Measurements from ENCODE around the gene IMPACT. TPM values are rescaled to one million over a fixed set of nuclear protein-coding genes. Genes with fewer than 3 reads are reported as not detected.

Gene IMPACT
- total RNA-seq, 4 donors from 2014 or later, result 10.0 to 38.5 (median 20.1) TPM

DNA sequence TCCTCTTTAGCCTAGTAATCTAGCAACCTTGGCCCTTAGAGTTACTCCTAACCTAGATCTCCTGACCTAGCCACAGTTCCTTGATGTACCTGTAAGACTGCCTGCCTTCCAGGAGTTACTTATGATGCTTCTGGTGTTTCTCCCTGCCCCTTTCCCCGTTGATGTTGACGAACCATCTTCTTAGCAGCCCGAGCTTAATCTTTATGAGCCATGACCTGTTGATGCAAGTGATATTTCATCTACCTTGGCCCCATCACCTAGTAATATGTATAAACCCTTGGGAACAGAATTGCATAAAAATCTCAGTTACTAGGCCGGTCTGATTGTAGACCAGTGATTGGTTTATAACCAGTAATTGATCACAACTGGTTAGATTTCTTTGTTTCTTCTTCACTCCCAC is 2.7 kb downstream of the IMPACT start:
- WGBS, 2 donors, result 93% methylated on average over 4 of the region's 4 CpGs
- Histone ChIP-seq H3K4me3 (no peak overlapping the region), H3K4me1 (peaks cover 3 to 27% (median 14%) of the 10 kb centered on the region in 3 donors), H3K36me3 (peaks cover 0 to 28% (median 0%) of the 10 kb centered on the region in 3 donors), H3K9me3 (no peaks in the 10 kb centered on the region), H3K27me3 (peaks cover 0 to 14% (median 0%) of the 10 kb centered on the region in 4 donors), H3K27ac (no peak overlapping the region)
- TF ChIP-seq, protein P1, sequence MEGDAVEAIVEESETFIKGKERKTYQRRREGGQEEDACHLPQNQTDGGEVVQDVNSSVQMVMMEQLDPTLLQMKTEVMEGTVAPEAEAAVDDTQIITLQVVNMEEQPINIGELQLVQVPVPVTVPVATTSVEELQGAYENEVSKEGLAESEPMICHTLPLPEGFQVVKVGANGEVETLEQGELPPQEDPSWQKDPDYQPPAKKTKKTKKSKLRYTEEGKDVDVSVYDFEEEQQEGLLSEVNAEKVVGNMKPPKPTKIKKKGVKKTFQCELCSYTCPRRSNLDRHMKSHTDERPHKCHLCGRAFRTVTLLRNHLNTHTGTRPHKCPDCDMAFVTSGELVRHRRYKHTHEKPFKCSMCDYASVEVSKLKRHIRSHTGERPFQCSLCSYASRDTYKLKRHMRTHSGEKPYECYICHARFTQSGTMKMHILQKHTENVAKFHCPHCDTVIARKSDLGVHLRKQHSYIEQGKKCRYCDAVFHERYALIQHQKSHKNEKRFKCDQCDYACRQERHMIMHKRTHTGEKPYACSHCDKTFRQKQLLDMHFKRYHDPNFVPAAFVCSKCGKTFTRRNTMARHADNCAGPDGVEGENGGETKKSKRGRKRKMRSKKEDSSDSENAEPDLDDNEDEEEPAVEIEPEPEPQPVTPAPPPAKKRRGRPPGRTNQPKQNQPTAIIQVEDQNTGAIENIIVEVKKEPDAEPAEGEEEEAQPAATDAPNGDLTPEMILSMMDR (IDR thresholded peaks at IDR 0.05), result no peak
- TF ChIP-seq POLR2A (IDR thresholded peaks at IDR 0.05), result no peak
- intact Hi-C loops (cut with DNase I), result no loop called here
- no peak for DNase-seq

DNA sequence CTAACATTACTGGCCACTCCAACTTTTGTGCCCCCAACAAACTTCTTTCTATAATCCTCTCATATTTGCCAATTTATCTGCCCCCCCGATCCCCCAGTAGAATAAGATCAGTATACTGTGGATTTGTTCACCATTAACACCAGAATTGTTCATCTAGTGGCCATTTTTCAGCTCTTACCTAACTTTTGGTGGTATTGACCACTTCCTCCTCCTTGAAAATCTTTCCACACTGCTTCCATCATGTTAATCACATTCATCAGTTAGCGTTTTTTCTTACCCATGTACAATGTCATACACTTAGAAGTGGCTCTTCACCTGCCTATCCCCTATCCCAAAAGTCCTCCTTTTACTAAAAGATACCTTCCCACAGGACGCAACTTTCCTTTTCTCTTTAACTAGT is 6.1 kb downstream of the IMPACT start:
- intact Hi-C loops (cut with DNase I), result no loop called here
- WGBS, 2 donors, result 89 to 92% methylated on average over 3 of the region's 3 CpGs
- Histone ChIP-seq H3K27me3 (no peaks in the 10 kb centered on the region), H3K4me1 (peaks cover 0 to 12% (median 9%) of the 10 kb centered on the region in 3 donors), H3K36me3 (peaks cover 0 to 47% (median 0%) of the 10 kb centered on the region in 3 donors), H3K27ac (no peak overlapping the region), H3K9me3 (no peaks in the 10 kb centered on the region), H3K4me3 (no peak overlapping the region)
- DNase-seq, result no peak
- TF ChIP-seq, protein P1 (IDR thresholded peaks at IDR 0.05), result no peak
- TF ChIP-seq POLR2A (IDR thresholded peaks at IDR 0.05), result no peak

DNA sequence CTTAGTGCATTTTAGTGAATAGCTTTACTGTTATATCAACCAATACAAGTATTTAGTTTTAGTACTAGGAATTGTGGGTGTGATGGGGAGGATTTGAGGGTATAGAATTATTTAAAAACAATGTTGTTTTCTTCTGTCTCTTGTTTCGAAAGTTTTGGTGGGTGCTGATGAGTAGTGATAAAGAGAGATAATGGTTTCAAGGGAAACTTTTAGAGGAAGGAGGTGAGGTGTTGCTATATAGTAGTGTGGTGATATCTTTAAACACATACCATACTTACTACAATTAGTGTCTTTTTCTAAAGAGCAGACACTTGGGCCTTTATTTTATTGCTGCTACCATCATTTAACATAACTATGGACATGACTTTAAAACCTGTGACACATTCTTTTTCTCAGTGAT is 10.5 kb downstream of the IMPACT start:
- Histone ChIP-seq H3K4me3 (no peak overlapping the region), H3K4me1 (no peaks in the 10 kb centered on the region), H3K27me3 (no peaks in the 10 kb centered on the region), H3K36me3 (peaks cover 0 to 69% (median 6%) of the 10 kb centered on the region in 3 donors), H3K27ac (no peak overlapping the region), H3K9me3 (no peaks in the 10 kb centered on the region)
- no peak for DNase-seq
- intact Hi-C loops (cut with DNase I), result no loop called here
- 53 to 83% methylated on average over 1 of the region's 1 CpG for WGBS, 2 donors
- no peak for TF ChIP-seq POLR2A (IDR thresholded peaks at IDR 0.05)
- TF ChIP-seq, protein P1 (IDR thresholded peaks at IDR 0.05), result no peak

DNA sequence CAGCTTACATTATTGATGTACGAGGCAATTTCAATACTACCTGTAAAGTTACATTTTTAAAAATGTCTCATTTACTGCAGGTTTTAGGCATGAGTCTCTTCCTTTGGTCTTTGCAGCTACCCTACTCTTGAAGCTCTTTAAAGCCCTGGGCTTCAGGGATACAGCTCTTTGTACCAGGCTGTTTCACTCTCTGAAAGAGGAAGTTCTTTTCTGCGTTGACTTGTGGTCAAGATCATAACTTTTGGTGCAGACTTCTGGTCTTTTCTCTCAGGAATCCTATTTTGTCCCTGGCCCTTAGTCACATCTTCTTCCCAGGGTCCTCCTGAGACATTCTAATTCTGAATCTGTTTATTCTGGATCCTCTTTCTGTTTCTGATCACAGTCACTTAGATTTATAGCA is 17.4 kb downstream of the IMPACT start:
- 62 to 66% methylated on average over 2 of the region's 2 CpGs for WGBS, 2 donors
- peaks cover 0 to 99% (median 14%) of the 10 kb centered on the region in 3 donors for H3K36me3 ChIP-seq
- intact Hi-C loops (cut with DNase I), result no loop called here

DNA sequence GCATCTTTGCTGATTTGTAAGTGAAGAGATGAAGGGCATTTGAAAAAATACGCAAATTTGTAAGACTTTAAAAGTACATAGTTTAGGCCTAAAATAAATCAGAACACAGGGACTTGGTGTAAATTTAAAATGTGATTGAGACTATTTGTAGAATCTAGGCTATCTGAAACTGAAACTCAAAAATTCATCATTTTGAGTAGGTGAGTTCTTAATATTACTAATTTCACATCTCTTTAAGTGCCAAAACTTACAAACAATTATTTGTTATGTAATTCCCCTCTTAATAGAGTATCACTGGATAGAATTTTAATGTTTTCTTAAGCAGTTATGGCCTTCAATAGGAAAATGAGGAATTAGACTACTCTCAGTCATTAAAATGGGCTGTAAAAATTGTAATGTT is 20.0 kb downstream of the IMPACT start:
- TF ChIP-seq, protein P1 (IDR thresholded peaks at IDR 0.05), result no peak
- no peak for TF ChIP-seq POLR2A (IDR thresholded peaks at IDR 0.05)
- Histone ChIP-seq H3K27me3 (no peaks in the 10 kb centered on the region), H3K27ac (no peak overlapping the region), H3K9me3 (no peaks in the 10 kb centered on the region), H3K36me3 (peaks cover 0 to 100% (median 15%) of the 10 kb centered on the region in 3 donors), H3K4me3 (no peak overlapping the region), H3K4me1 (no peaks in the 10 kb centered on the region)
- WGBS, 2 donors, result 84 to 94% methylated on average over 1 of the region's 1 CpG
- DNase-seq, result no peak
- intact Hi-C loops (cut with DNase I), result no loop called here

More for the DNA sequence above, 17.4 kb downstream of the IMPACT start:
- no peaks in the 10 kb centered on the region for H3K4me1 ChIP-seq
- H3K27ac ChIP-seq, result no peak overlapping the region
- H3K4me3 ChIP-seq, result no peak overlapping the region
- no peaks in the 10 kb centered on the region for H3K9me3 ChIP-seq
- TF ChIP-seq POLR2A (IDR thresholded peaks at IDR 0.05), result no peak
- no peaks in the 10 kb centered on the region for H3K27me3 ChIP-seq
- no peak for DNase-seq

Measured in esophagus squamous epithelium (tissue), 5 donors.